ENCODE measurements around the gene DGCR2.

DNA sequence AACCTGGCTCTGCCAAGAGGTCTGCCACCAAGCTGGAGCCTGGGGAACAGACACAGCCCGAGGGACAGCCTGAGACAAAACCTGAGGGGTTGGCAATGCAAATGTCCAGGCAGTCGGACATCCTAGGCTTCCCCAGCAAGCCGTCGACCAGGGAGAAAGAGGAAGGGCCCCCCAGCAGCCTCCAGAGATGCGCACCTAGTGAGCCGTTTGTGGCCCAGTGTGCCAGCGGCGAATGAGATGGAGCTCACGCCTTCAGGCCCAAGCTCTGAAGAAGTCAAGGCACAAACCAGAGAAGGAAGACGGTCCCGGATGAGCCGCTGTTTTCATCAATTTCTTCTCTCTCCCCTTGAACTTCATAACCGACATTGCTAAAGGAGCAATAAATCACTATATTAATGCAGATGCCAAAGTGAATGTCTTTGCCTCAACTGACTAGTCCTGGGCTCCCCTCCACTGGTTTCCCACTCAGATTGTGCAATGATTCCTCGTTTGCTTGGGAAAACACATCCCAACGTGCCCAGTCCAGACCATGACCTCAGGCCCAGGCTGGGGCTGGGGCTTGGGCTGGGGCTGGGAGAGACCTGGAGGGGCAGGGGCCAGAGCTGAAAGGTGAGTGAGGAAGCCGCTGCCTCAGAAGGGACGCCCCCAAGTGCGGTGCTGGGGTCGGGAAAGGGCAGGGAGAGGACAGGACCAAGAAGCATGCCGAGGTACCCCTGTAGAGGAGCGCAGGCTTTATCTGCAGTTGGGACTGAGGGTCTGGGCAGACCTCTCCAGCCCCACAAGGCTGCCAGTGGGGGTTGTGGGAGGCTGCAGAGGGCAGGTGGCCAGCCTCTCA is 3.5 kb upstream of the DGCR2 start:
- TF ChIP-seq, protein P1, sequence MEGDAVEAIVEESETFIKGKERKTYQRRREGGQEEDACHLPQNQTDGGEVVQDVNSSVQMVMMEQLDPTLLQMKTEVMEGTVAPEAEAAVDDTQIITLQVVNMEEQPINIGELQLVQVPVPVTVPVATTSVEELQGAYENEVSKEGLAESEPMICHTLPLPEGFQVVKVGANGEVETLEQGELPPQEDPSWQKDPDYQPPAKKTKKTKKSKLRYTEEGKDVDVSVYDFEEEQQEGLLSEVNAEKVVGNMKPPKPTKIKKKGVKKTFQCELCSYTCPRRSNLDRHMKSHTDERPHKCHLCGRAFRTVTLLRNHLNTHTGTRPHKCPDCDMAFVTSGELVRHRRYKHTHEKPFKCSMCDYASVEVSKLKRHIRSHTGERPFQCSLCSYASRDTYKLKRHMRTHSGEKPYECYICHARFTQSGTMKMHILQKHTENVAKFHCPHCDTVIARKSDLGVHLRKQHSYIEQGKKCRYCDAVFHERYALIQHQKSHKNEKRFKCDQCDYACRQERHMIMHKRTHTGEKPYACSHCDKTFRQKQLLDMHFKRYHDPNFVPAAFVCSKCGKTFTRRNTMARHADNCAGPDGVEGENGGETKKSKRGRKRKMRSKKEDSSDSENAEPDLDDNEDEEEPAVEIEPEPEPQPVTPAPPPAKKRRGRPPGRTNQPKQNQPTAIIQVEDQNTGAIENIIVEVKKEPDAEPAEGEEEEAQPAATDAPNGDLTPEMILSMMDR (IDR thresholded peaks at IDR 0.05) = no peak
- TF ChIP-seq POLR2A (IDR thresholded peaks at IDR 0.05) = no peak

Data from heart left ventricle (tissue), 13 donors.